GM15510 (cell line): ENCODE data around the gene OR8D4.

Experiments used
- POLR2A ChIP-seq: IDR thresholded peaks from 3 replicates; pipeline ENCODE4 v1.6.1; 2011; ENCODE audit warnings: borderline replicate concordance; ENCODE audit not compliant: insufficient read length; ENCODE audit errors: extremely low read depth

OR8D4 gene

DNA sequence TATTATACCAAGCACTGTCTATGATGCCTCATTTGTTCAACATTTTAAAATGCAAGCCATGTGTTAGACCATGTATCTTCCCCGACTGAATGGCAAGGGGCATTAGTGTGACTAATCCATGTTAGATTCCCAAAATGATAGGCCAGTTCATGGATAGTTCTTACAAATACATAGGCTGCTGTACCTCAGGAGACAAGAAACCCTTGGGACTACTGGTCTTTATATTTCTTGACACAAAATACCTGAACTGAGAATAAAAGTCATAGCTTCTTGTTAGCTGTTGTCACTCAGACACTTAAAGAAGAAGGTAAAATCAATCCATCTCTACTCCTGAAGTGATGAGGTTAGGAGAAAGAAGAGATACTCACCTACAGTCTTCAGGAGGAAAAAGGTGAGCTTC is at the start of gene OR8D4:
OR8D4 (plus strand) TSS at position 301 of the 400 bp plus-strand sequence. CDS start 4,265 bp downstream, outside the sequence.
- TF ChIP-seq POLR2A = no peak

DNA sequence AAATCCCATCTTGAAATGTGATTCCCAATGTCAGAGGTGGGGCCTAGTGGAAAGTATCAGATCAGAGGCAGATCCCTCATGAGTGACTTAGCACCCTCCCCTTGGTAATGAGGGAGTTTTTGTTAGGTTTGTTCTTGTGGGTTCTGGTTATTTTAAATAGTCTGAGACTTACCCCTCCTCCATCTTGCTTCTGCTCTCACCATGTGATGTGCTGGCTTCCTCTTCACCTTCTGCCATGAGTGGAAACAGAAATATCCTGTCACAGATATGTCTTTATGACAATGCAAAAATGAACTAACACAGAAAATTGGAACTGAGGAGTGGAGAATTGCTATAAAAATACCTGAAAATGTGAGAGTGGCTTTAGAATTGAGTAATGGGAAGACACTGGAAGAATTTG is 49.6 kb upstream of the OR8D4 start:
- TF ChIP-seq POLR2A = no peak

DNA sequence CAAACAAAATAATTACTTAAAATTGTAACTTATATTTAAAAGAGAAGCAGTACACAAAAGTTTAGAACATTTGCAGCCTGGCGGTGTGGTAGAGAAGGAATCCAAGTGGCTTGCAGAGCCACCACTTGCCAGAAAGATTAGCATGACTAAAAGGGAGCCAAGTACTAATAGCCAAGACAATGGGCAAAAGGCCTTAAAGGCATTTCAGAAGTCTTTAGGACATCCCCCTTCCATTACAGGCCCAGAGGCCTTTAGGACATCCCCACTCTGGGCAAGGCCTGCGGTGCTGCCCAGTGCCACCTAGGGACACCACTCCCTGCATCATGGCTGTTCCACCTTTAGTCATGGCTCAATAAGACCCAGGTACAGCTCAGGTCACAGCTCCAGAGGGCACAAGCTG is 48.9 kb upstream of the OR8D4 start:
- TF ChIP-seq POLR2A = no peak

DNA sequence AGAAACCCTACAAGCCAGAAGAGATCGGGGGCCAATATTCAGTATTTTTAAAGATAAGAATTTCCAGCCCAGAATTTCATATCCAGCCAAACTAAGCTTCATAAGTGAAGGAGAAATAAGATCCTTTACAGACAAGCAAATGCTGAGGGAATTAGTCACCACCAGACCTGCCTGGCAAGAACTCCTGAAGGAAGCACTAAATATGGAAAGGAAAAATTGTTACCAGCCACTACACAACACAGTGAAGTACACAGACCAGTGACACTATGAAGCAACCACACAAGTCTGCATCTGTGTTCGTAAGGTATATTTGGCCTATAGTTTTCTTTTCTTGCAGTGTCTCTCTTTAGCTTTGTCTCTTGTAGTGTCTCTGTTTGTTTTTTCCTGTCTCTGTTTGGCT is 45.5 kb upstream of the OR8D4 start:
- TF ChIP-seq POLR2A = no peak

DNA sequence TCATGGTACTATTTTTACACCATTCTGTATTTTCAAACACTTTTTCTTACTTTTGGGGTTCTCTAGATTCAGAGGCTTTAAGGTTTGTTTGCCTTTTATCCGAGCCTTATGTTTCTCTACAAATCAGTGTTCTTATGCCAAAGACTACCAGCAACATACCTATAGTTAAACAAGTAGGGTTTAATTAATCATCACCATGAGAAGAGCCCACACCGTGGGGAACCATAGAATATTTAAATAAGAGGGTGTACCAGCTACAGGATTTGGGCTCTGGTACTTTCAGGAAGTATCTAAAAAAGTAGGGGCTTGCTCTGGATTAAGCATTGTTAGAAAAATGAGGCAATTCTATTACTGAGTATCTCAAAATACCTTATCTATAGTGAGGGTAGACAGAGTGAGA is 42.2 kb upstream of the OR8D4 start:
- no peak for TF ChIP-seq POLR2A

DNA sequence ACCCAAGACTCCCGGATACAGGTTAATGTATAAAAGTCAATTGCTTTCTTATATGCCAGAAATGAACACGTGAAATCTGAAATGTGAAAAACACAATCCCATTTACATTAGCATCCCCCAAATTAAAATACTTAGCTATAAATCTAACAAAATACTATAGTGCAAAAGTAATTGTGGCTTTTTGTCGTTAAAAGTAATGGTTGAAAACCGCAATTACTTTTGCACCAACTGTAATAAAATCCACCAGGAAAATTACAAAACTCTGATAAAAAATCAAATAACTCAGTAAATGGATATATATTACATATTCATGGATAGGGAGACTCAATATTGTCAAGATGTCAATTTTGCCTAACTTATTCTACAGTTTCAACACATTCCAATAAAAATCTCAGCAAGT is 21.1 kb upstream of the OR8D4 start:
- TF ChIP-seq POLR2A = no peak

DNA sequence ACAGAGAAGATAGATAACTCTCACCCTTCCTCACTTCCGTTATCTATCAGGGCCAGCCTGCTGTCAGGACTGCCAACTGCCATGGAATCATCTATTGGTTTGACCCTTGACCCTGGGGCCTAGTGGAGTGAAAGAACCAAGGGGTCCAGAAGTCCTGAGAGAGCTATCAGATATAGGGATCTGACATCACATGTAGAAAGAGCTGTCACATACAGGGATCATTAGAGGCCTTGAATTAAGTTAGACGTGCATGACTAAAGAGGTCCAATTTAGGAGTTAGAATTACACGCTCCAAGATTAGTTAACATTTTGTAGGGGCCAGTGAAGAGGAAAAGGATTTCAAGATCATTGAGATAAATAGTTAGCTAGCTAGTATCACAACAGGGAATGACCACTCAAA is 16.4 kb upstream of the OR8D4 start, which contains the start of gene TMEM225:
TMEM225 (minus strand) TSS at position 101 of the 400 bp plus-strand sequence. CDS start 245 bp downstream, outside the sequence.
- TF ChIP-seq POLR2A = no peak

DNA sequence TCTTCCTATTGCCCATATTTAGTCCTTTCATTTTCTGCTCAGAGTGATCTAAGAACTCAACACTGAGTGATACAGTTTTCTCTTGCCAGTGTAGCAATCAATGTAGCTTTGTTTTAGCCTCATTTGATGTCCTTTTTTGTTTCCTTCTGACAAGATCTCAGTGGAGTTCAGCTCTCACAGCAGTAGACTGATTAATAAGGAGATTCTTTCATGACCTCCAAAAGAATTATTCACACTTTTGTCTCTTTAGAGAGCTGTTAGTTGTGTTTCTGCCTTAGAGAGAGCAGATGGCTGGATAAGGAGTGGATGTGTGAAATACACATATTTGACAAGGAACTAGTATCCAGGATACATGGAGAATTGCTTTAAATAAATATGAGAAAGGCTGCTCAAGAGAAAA is 9.9 kb upstream of the OR8D4 start:
- TF ChIP-seq POLR2A = no peak

DNA sequence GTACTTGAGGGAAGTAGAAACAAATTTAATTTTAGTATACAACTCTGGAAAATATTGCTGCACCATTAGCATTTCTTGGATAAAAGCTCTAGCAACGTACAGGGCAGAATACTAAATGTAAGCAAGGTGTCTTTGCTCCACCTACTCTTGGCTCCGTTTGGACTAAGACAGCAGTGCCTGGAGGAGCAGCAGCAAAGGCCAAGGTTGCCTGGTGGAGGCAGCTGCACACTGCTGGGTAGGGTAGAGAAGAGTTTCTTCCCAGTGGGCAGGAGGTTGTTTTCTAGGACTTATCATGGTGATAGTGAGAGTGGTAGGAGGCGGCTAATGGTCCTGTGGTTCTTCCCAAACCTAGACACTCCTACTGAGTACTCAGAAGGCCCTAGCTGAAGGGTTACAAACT is 2.2 kb upstream of the OR8D4 start:
- TF ChIP-seq POLR2A = no peak

DNA sequence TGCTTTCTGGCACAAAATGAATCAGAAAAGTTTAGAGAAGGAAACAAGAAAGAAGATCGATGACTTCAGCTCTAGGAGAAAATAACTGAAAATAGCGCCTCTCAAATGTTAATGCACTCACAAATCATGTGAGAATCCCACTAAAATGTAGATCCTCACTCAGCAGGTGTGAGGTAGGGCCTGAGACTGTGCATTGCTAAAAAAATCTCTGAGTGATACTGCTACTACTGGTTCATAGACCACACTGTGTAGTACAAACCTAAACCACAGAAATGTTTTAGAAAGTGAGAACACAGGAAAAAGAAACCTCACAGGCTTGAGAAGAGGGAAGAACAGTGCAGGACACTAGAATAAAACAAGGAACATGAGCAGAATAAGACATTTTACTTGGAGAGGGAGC is 2.0 kb downstream of the OR8D4 start:
- TF ChIP-seq POLR2A = no peak

DNA sequence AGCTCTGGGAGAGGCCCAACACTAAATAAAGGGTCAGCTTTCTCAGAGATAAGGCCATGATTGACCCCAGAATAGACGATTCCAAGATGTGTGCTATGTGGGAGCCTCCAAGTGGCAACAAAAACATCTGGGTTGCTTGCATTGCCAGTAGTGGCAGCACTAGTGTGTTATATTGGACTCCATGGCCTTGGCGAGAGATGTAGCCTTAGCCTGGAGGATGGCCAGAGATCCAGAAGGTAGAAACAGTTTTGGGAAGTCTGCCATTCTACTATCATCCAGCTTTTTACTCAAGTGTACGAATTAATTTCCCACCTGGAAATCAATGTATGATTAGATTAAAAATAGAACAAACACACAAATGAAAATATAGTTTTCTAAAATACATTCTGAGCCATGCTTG is 3.0 kb downstream of the OR8D4 start:
- no peak for TF ChIP-seq POLR2A

DNA sequence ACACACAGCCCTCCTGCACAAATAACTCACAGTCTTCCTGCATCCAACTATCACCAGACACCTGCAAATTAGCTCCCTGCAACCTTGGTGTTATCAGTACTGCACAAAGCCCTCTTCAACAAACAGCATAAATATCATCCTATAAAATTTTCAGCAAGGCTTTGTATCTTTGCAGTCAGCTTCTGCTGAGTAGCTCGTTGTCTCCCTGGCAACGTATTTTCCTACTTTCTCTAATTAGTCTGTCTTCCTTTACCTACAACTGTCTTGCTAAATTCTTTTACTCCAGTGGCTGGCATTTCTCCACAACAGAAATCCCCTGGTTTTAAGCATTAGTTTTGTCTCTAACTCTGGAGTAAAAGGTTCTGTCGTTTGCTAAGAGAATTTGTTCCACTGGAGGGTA is 3.9 kb downstream of the OR8D4 start:
- TF ChIP-seq POLR2A = no peak

DNA sequence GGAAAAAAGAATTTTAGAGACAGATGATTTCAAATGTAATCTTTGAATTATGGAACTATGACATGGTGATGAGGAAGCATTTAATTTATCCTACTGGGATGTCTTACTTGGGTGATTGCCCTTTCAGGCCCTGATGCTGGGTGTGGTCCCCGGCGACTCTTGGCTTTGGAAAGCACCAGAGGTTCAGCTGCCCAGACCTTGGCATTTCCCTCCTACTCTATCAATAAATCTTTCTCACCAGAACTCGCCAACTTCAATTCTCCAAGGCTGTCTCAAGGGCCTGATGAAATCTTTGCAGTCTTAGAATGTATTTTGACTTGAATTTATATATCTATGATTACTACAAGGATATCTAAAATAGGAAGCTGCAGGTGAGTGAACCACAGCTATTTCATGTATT is 19.0 kb downstream of the OR8D4 start:
- no peak for TF ChIP-seq POLR2A

DNA sequence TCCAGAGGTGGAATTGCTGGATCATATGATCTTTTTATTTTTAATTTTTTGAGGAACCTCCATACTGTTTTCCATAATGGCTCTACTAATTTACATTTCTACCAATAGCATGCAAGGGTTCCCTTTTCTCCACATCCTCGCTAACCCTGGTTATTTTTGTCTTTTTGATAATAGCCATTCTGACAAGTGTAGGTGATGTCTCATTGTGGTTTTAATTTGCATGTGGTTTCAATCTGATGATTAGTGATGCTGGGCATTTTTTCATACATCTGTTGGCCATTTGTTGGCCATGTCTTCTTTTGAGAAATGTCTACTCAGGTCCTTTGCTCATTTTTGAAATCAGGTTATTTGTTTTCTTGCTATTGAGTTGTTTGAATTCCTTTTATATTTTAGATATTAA is 22.1 kb downstream of the OR8D4 start:
- no peak for TF ChIP-seq POLR2A

DNA sequence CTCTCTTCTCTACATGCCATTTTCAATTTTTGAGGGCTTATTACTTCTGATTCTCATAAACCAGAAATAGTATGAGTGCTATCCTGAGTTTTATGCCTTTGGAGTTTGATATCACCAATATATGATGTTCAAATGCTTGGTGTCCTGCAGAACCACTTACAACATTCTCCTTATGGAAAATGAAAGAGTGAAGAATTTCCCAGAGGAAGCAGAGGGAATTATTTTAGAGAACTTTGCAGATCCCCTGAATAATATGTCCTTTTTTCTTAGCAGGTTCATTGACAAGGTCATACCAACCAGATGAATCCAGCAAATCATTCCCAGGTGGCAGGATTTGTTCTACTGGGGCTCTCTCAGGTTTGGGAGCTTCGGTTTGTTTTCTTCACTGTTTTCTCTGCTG is 37.4 kb downstream of the OR8D4 start, which contains the start of gene OR4D5:
OR4D5 (plus strand) TSS at position 301 of the 400 bp plus-strand sequence; CDS start at position 301, 0 bp downstream.
- no peak for TF ChIP-seq POLR2A

DNA sequence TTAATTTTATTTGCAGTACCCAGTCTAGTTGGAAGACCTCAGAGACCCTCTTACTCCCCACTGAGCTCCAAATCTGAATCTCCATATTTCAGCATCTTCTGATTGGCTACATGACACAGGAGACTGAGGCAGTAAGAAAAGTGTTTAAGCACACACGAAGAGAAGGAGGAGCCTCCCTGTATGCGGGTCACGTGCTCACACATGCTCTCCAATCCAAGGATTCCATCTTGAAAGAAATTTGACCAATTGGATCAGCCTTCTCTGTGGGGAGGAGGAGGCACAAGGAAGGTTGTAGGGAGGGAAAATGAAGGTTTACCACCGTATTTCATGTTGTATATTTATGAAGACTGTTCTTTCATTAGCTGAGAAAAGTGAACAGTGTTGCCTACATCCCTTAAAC is 40.4 kb downstream of the OR8D4 start:
- no peak for TF ChIP-seq POLR2A

DNA sequence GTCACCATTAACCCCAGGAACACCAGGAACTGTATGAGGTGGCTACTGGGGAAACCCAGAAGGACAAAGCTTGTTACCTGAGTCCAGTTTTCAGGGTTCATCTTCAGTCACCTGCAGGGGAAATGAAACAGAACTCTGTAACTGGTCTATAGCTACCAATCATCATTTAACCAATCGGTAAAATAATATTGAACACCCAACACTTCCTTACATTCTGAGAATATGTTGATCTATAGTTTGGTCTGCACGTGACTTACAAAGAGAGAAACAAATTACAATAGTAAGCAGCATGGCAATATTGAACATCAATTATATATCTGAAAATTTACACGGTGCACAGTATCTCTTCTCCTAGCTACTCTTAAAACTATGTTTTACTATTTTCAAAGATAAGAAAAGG is 41.8 kb downstream of the OR8D4 start, which contains the start of gene OR6T1:
OR6T1 (minus strand) TSS at position 101 of the 400 bp plus-strand sequence; CDS start at position 101, 0 bp downstream.
- no peak for TF ChIP-seq POLR2A
